K562 (cell line): ENCODE data around the gene IFNGR1. TPM values are rescaled to one million over a fixed set of nuclear protein-coding genes. Genes with fewer than 3 reads are reported as not detected.

Source experiments
- BCL6 ChIP-seq: fragments of 250-450 bp; sonication (Bioruptor Pico); IDR thresholded peaks from 2 replicates; pipeline ENCODE4 v1.4.0; 2020
- CREM ChIP-seq: IDR thresholded peaks from 2 replicates; pipeline ENCODE4 v1.6.1; 2014; ENCODE audit warnings: antibody characterized with exemption, low read depth
- DPF2 ChIP-seq: fragments of 450-650 bp; IDR thresholded peaks from 2 replicates; pipeline ENCODE4 v1.6.1; 2016
- ETV6 ChIP-seq, 3 experiments: fragments of 150-350 bp in 1 of 3; sonication (generic) in 1 of 3; formaldehyde crosslinking in 1 of 3; IDR thresholded peaks; 2 replicates each; pipeline versions ENCODE4 v1.6.1 to v1.8.0; 2014 to 2022; ENCODE audit warnings: borderline replicate concordance in 2 of 3, low read depth in 2 of 3, antibody characterized with exemption in 1 of 3, low read length in 1 of 3, mild to moderate bottlenecking in 1 of 3, missing genetic modification reagents in 1 of 3
- GABPA ChIP-seq: fragments of 200-800 bp; sonication (Bioruptor generic); conservative IDR thresholded peaks from 2 replicates; pipeline ENCODE4 v1.6.1; 2016; ENCODE audit warnings: low read depth, missing genetic modification characterization, missing compliant biosample characterization
- HDAC6 ChIP-seq: IDR thresholded peaks from 2 replicates; pipeline ENCODE4 v1.6.1; 2012; ENCODE audit warnings: low read depth, mild to moderate bottlenecking, control low read depth, inconsistent platforms, low read length, moderate library complexity
- MTA3 ChIP-seq: fragments of 450-650 bp; formaldehyde crosslinking; IDR thresholded peaks from 2 replicates; pipeline ENCODE4 v1.6.1; 2017; ENCODE audit warnings: mild to moderate bottlenecking, borderline replicate concordance
- NR4A1 ChIP-seq, 2 experiments: fragments of 250-450 bp in 1 of 2; fragments of 450-650 bp in 1 of 2; sonication (Bioruptor Pico) in 1 of 2; IDR thresholded peaks; 2 replicates each; pipeline versions ENCODE4 v1.4.0 to v1.6.1; 2016 to 2020; ENCODE audit warnings: mild to moderate bottlenecking in 2 of 2, missing compliant biosample characterization in 1 of 2, missing genetic modification characterization in 1 of 2, moderate library complexity in 1 of 2
- PBX2 ChIP-seq, 2 experiments: IDR thresholded peaks in 1 of 2; conservative IDR thresholded peaks in 1 of 2; 2 replicates each; pipeline ENCODE4 v1.6.1; 2016; ENCODE audit warnings: low read depth in 2 of 2, mild to moderate bottlenecking in 1 of 2, missing compliant biosample characterization in 1 of 2, missing genetic modification characterization in 1 of 2, moderate library complexity in 1 of 2
- PRPF4 ChIP-seq: fragments of 200-400 bp; formaldehyde crosslinking; IDR thresholded peaks from one replicate; pipeline ENCODE4 v1.6.1; 2017; ENCODE audit warnings: low read length, low read depth, mild to moderate bottlenecking; ENCODE audit not compliant: insufficient read depth, poor library complexity, severe bottlenecking
- RBM15 ChIP-seq: fragments of 200-400 bp; formaldehyde crosslinking; IDR thresholded peaks from 2 replicates; pipeline ENCODE4 v1.6.1; 2018; ENCODE audit warnings: mild to moderate bottlenecking, low read length, moderate library complexity; ENCODE audit not compliant: insufficient read depth
- RNF2 ChIP-seq: sonication (generic); IDR thresholded peaks from 2 replicates; pipeline ENCODE4 v1.6.1; 2016
- SRF ChIP-seq, 2 experiments: fragments of 250-450, 450-650 bp in 1 of 2; sonication (Bioruptor Pico) in 1 of 2; sonication (generic) in 1 of 2; formaldehyde crosslinking; IDR thresholded peaks; 2 replicates each; pipeline versions ENCODE4 v1.5.0 to v1.5.1; 2020 to 2022; ENCODE audit warnings: mild to moderate bottlenecking in 1 of 2, missing genetic modification reagents in 1 of 2
- SRSF7 ChIP-seq: fragments of 200-400 bp; formaldehyde crosslinking; optimal IDR thresholded peaks from 2 replicates; pipeline ENCODE3; 2017; ENCODE audit warnings: mild to moderate bottlenecking, low read depth, low read length
- ZNF124 ChIP-seq: sonication (generic); formaldehyde crosslinking; IDR thresholded peaks from 2 replicates; pipeline ENCODE4 v1.8.1; 2022; ENCODE audit warnings: missing genetic modification reagents
- ZNF134 ChIP-seq: fragments of 250-450 bp; sonication (Bioruptor Pico); conservative IDR thresholded peaks from 2 replicates; pipeline ENCODE4 v1.4.0; 2020
- ZNF143 ChIP-seq: sonication (generic); formaldehyde crosslinking; IDR thresholded peaks from 2 replicates; pipeline ENCODE4 v1.9.0; 2022; ENCODE audit warnings: mild to moderate bottlenecking, missing genetic modification reagents
- ZNF146 ChIP-seq: IDR thresholded peaks from one replicate; pipeline ENCODE4 v1.6.1; 2018; ENCODE audit warnings: missing compliant biosample characterization; ENCODE audit not compliant: unreplicated experiment
- ZNF592 ChIP-seq: fragments of 450-650 bp; IDR thresholded peaks from 2 replicates; pipeline ENCODE4 v1.6.1; 2017; ENCODE audit warnings: antibody characterized with exemption, mild to moderate bottlenecking
- polyA plus RNA-seq, 8 experiments: library from polyadenylated mRNA; depleted of rRNA in 4 of 8; stranded (reverse) in 5 of 8; unstranded in 3 of 8; fragments of >200 nt; fragmentation: Nextera tagmentation in 2 of 8; fragmentation: Illumina TruSeq in 1 of 8; extraction: Ambion mirVana in 2 of 8; extraction: Trizol in 1 of 8; gene quantifications; 2 replicates each; pipeline versions ENCODE4 v1.2.1 to v1.2.3, GENCODE V29; 2011 to 2014; ENCODE audit warnings: inconsistent platforms in 1 of 8, missing spikeins in 1 of 8
- total RNA-seq, 7 experiments: library from RNA; depleted of rRNA in 6 of 7; stranded (reverse); fragments of >200 nt in 6 of 7; fragmentation: Illumina TruSeq in 2 of 7; extraction: Trizol in 2 of 7; gene quantifications; 2 replicates each; pipeline versions ENCODE4 v1.2.1 to v1.2.3, GENCODE V29; 2011 to 2021; ENCODE audit warnings: low replicate concordance in 1 of 7
- TF ChIP-seq, protein P1 (sequence below): fragments of 450-650 bp; IDR thresholded peaks from 2 replicates; pipeline ENCODE4 v1.6.1; 2018; ENCODE audit warnings: mild to moderate bottlenecking, low read depth; ENCODE audit not compliant: partially characterized antibody

The IFNGR1 gene
- total and polyA plus RNA-seq, 9 of the 15 experiments (the other 6 are each of a cell fraction or from before 2014, with no cell fraction given), result 14.7 to 47.0 (median 26.7) TPM

DNA sequence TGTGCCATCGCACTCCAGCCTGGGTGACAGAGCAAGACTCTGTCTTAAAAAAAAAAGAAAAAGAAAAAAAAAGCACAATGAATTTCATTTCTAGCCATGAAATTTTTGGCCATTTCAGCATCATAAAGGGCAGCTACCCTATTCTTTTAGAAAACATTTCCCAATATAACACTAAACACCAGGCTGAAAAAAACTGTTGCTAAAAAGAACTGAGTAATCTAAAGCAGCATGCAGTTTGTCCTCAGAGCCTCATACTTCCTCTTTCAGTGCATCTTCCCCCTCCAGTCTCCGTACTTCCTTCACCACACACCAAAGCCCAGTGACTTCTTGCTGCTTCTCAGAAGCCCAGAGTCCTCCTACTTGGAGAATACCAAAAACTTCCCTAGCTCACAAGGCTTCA lies 5.6 kb upstream of the IFNGR1 start (continued):
- no peak for TF ChIP-seq RBM15
- TF ChIP-seq, protein P1, sequence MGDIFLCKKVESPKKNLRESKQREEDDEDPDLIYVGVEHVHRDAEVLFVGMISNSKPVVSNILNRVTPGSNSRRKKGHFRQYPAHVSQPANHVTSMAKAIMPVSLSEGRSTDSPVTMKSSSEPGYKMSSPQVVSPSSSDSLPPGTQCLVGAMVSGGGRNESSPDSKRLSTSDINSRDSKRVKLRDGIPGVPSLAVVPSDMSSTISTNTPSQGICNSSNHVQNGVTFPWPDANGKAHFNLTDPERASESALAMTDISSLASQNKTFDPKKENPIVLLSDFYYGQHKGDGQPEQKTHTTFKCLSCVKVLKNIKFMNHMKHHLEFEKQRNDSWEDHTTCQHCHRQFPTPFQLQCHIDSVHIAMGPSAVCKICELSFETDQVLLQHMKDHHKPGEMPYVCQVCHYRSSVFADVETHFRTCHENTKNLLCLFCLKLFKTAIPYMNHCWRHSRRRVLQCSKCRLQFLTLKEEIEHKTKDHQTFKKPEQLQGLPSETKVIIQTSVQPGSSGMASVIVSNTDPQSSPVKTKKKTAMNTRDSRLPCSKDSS, result no peak
- no peak for TF ChIP-seq ZNF146 (CRISPR knock-in tag)
- TF ChIP-seq SRF (CRISPR knock-in tag; IDR thresholded peaks at IDR 0.05), result no peak
- TF ChIP-seq RNF2, result no peak
- no peak for TF ChIP-seq PRPF4
- TF ChIP-seq ZNF124 (CRISPR knock-in tag), result no peak
- TF ChIP-seq NR4A1 (CRISPR knock-in tag; IDR thresholded peaks at IDR 0.05), result no peak
- no peak for TF ChIP-seq NR4A1 (tag; IDR thresholded peaks at IDR 0.05)
- no peak for TF ChIP-seq SRSF7
- TF ChIP-seq ZNF134 (CRISPR knock-in tag), result no peak
- no peak for TF ChIP-seq HDAC6
- no peak for TF ChIP-seq CREM
- TF ChIP-seq GABPA (tag), result no peak
- TF ChIP-seq ZNF143 (CRISPR knock-in tag), result no peak
- no peak for TF ChIP-seq DPF2
- peak in 1 of 2 experiments; percentile 92; a peak in 2 of 4 replicates for TF ChIP-seq ETV6 (IDR thresholded peaks at IDR 0.05; ENCODE audit: borderline replicate concordance in 1 of 2, low read depth in 2 of 2, low read length in 1 of 2)
- no peak for TF ChIP-seq ETV6 (CRISPR knock-in tag; IDR thresholded peaks at IDR 0.05; ENCODE audit: borderline replicate concordance)
- TF ChIP-seq MTA3, result no peak
- TF ChIP-seq PBX2 (CRISPR knock-in tag; IDR thresholded peaks at IDR 0.05; ENCODE audit: low read depth), result no peak
- TF ChIP-seq PBX2 (tag; conservative IDR thresholded peaks at IDR 0.05; ENCODE audit: low read depth), result no peak
- no peak for TF ChIP-seq BCL6
- peak; percentile 35; the same call in 1 of the 2 replicates for TF ChIP-seq ZNF592
